Adrenal gland (tissue), 12 donors: ENCODE data around the gene LARP1B. TPM values are rescaled to one million over a fixed set of nuclear protein-coding genes. Genes with fewer than 3 reads are reported as not detected.
"Not testable (repeated sequence)": the region's sequence is repeated elsewhere in the genome, so short reads cannot be mapped to it uniquely, and the experiment has no call there.

Source experiments
- DNase-seq, 7 donors: peaks; one replicate each; pipeline ENCODE4 v3.0.0-alpha.2; 2019 to 2020
- H3K27ac ChIP-seq, 5 donors: fragments of 200-600 bp; sonication (generic) in 4 of 5; 1 replicate in 3 of 5; 2 replicates in 2 of 5; pipeline versions ENCODE4 v1.5.1 to v1.8.0; 2016 to 2020; ENCODE audit warnings: mild to moderate bottlenecking in 1 of 5
- H3K27me3 ChIP-seq: fragments of 200-600 bp; 2 replicates; pipeline ENCODE4 v1.8.0; 2021
- H3K36me3 ChIP-seq, 2 donors: fragments of 200-600 bp; replicated peaks in 1 of 2; 1 replicate in 1 of 2; 2 replicates in 1 of 2; pipeline versions ENCODE4 v1.5.1 to v1.8.0; 2018 to 2022
- H3K4me1 ChIP-seq, 2 donors: fragments of 200-600 bp; replicated peaks in 1 of 2; 1 replicate in 1 of 2; 2 replicates in 1 of 2; pipeline versions ENCODE4 v1.5.1 to v1.8.0; 2018 to 2021
- H3K4me3 ChIP-seq, 4 donors: fragments of 200-600 bp; sonication (generic) in 3 of 4; one replicate each; pipeline ENCODE4 v1.5.1; 2016 to 2018
- H3K9me3 ChIP-seq, 3 donors: fragments of 200-600 bp; sonication (generic) in 1 of 3; replicated peaks in 1 of 3; 1 replicate in 2 of 3; 2 replicates in 1 of 3; pipeline versions ENCODE4 v1.5.1 to v1.8.0; 2016 to 2021
- CTCF ChIP-seq, 6 experiments: fragments of 450-650 bp in 4 of 6; fragments of 200-600 bp in 2 of 6; sonication (generic) in 1 of 6; IDR thresholded peaks; 1 replicate in 5 of 6; 2 replicates in 1 of 6; pipeline versions ENCODE4 v1.5.1 to v1.8.0; 2016 to 2021; ENCODE audit warnings: antibody characterized with exemption in 6 of 6, mild to moderate bottlenecking in 2 of 6, moderate library complexity in 1 of 6
- POLR2A ChIP-seq, 2 donors: fragments of 450-650 bp; IDR thresholded peaks; one replicate each; pipeline ENCODE4 v1.6.1; 2017; ENCODE audit warnings: antibody characterized with exemption in 2 of 2, mild to moderate bottlenecking in 2 of 2, moderate library complexity in 1 of 2
- WGBS, 4 donors: extraction: QIAGEN DNeasy Blood & Tissue Kit in 2 of 4; methylation state at CpG; one replicate each; pipeline versions ENCODE4 v1.1.5 to v1.1.7; 2013 to 2017; 5-methylcytosine and 5-hydroxymethylcytosine counted together
- intact Hi-C, 2 donors: fragments of 100-400 bp; cut with DNase I; formaldehyde crosslinking; loops; one replicate each; pipeline versions ENCODE4 v1.14.1 to v1.15.0; 2022 to 2023
- polyA plus RNA-seq, 3 donors: library from polyadenylated mRNA; stranded (reverse); fragments of 200-250 nt in 2 of 3; fragments of 350-450 nt in 1 of 3; fragmentation: Illumina TruSeq in 1 of 3; extraction: RNeasy Lipid Tissue Mini Kit (QIAGEN cat#74804) in 1 of 3; gene quantifications; one replicate each; pipeline ENCODE4 v1.2.3, GENCODE V29; 2013 to 2014
- total RNA-seq, 9 donors: library from RNA; depleted of rRNA in 4 of 9; stranded (reverse); fragments of >200 nt in 4 of 9; fragments of 120-200 nt in 1 of 9; fragmentation: NEBNext Ultra II Directional in 1 of 9; extraction: Animal tissue kit (Norgen Biotek cat#: 25700) in 1 of 9; gene quantifications; one replicate each; pipeline versions ENCODE4 v1.1.0 to v1.2.4, GENCODE V29; 2013 to 2023
- donor health status: healthy with polysubstance abuse.
- donor health status: Bipolar disorder and iron deficiency.
- donor health status: DM: yes; HTN: yes; CAD: no.
- donor health status: DM: no; HTN: no; CAD: no.
- donor health status: DM: no; HTN: no; CAD: no.
- donor health status: DM: yes; HTN: yes; CAD: no.

The LARP1B gene
- total and polyA plus RNA-seq, 12 donors, result 5.0 to 27.7 (median 12.3) TPM

- H3K4me1 ChIP-seq, result no peaks in the 10 kb centered on the region
- no peaks in the 10 kb centered on the region for H3K27me3 ChIP-seq
- H3K9me3 ChIP-seq, result no peaks in the 10 kb centered on the region
- H3K4me3 ChIP-seq, result no peak overlapping the region
- no peak for DNase-seq
- intact Hi-C loops, result no loop called here
- WGBS, 4 donors, result 95 to 98% (median 96%) methylated on average over 4 of the region's 4 CpGs
- TF ChIP-seq CTCF (IDR thresholded peaks at IDR 0.05), result no peak
- no peak for TF ChIP-seq POLR2A (IDR thresholded peaks at IDR 0.05)
- no peaks in the 10 kb centered on the region for H3K36me3 ChIP-seq
- H3K27ac ChIP-seq, result no peak overlapping the region
Observed at GRCh38 chr4:128242601-128243000, 181.5 kb downstream of the LARP1B start.

DNA sequence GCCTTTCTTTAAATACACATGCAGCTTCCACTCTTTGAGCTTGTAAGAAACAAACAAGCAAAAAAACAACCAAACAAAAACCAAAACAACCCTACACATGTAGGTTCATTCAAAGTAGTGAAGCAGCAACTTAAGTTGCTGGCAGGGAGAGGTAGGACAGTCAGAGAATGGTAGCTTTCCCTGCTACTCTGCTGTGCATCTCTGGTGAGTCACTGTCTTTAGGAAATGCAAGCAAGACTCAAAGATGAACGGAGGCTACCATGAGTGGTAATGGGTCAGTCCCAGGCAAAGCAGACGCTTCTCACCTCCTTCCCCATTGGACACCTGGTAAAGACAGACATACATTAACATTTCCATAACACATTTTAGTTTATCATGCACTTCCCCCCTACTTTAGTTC, 183.3 kb downstream of the LARP1B start:
- H3K4me3 ChIP-seq, result no peak overlapping the region
- DNase-seq, result no peak
- H3K9me3 ChIP-seq, result no peaks in the 10 kb centered on the region
- TF ChIP-seq POLR2A (IDR thresholded peaks at IDR 0.05), result no peak
- no peak for TF ChIP-seq CTCF (IDR thresholded peaks at IDR 0.05)
- no peaks in the 10 kb centered on the region for H3K27me3 ChIP-seq
- WGBS, 4 donors, result 66 to 84% (median 77%) methylated on average over 2 of the region's 2 CpGs
- intact Hi-C loops, result no loop called here
- no peaks in the 10 kb centered on the region for H3K4me1 ChIP-seq
- H3K36me3 ChIP-seq, result no peaks in the 10 kb centered on the region
- no peak overlapping the region for H3K27ac ChIP-seq

GRCh38 chr4:128245391-128245790, 184.3 kb downstream of the LARP1B start:
- H3K4me1 ChIP-seq, H3K36me3 ChIP-seq, H3K27ac ChIP-seq, H3K4me3 ChIP-seq, intact Hi-C loops, DNase-seq, H3K27me3 ChIP-seq, H3K9me3 ChIP-seq: not testable (repeated sequence)
- 79 to 91% (median 83%) methylated on average over 5 of the region's 5 CpGs for WGBS, 4 donors

DNA sequence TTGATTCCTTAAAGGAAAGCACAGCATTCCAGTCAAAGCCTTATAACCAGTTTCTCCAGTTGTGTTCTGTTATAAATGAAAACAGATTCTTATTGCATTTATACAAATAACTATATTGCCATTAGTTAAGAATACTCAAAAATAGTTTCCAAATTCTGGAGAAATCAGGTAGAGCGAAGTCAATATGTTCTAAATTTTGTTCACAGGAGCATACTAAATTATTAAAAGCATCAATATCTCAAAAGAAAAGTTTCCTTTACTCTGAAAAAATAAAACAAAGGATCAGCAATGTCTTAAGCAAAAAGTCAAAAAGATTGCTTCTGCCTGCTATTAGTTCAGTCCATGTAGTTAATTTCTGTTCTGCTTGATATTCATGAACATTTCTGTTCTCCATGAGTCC, 186.8 kb downstream of the LARP1B start:
- H3K27me3 ChIP-seq, result no peaks in the 10 kb centered on the region
- no peaks in the 10 kb centered on the region for H3K4me1 ChIP-seq
- DNase-seq, result no peak
- no peak for TF ChIP-seq CTCF (IDR thresholded peaks at IDR 0.05)
- no peak overlapping the region for H3K27ac ChIP-seq
- no peak overlapping the region for H3K4me3 ChIP-seq
- intact Hi-C loops, result no loop called here
- 94 to 100% (median 97%) methylated on average over 1 of the region's 1 CpG for WGBS, 4 donors
- H3K9me3 ChIP-seq, result no peaks in the 10 kb centered on the region
- H3K36me3 ChIP-seq, result no peaks in the 10 kb centered on the region

DNA sequence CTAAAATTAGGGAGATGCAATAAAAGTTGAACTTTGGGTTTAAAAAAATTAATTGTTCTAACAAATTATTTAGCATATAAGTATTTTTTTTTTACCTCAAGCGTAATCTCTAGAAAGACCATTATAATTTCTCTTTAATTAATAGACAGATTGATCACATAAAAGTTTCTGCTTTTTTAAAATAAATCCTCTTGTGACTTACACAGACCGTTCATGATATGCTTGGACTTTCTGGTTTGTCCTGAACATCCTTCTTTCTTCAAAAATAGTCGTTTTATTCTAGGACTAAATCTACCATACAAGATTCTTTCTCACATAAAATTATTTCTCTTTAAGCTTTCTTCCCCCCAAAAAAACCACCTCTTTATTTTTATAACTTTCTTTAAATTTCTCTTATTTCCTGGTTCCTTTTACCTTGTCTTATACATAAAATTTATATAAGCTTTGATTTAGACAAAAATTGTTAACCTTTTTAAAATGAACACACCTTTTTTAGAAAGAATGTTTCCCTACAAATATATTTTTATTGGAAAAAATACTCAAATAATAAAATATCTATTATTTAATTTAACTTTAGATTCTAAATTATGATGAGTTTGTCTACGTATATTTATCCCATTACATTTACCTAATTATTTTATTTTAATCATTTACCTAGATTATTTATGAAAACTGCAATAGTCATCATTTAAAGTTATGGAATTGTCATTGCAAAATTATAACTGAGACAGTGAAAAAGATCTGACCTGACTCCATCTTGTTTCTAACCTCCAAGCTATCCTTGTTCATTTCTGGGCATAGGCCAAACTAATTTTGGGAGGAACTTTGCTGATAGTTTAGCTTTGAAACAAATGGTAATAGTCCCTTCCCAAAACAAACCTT, 188.9 kb downstream of the LARP1B start:
- H3K27ac ChIP-seq, result no peak overlapping the region
- no peaks in the 10 kb centered on the region for H3K4me1 ChIP-seq
- H3K4me3 ChIP-seq, result no peak overlapping the region
- intact Hi-C loops, result no loop called here
- no peaks in the 10 kb centered on the region for H3K27me3 ChIP-seq
- no peak for DNase-seq
- TF ChIP-seq CTCF (IDR thresholded peaks at IDR 0.05) (no peak), POLR2A (IDR thresholded peaks at IDR 0.05) (no peak)
- H3K36me3 ChIP-seq, result no peaks in the 10 kb centered on the region
- WGBS, 4 donors, result 58 to 65% (median 63%) methylated on average over 4 of the region's 4 CpGs
- no peaks in the 10 kb centered on the region for H3K9me3 ChIP-seq
